ENCODE data around the gene SAP30BP. TPM values are rescaled to one million over a fixed set of nuclear protein-coding genes. Genes with fewer than 3 reads are reported as not detected.

Gene SAP30BP
- total RNA-seq, 1 experiment from 2014 or later, result 89.7 TPM

GRCh38 chr17:75643643-75644017, 23.5 kb upstream of the SAP30BP start:
- Histone ChIP-seq H2BK15ac (ENCODE audit: low read depth, low read length) (no peak overlapping the region), H2AFZ (ENCODE audit: low read length) (no peak overlapping the region), H4K5ac (ENCODE audit: insufficient read length, low read depth, low read length) (no peak overlapping the region), H3K79me1 (ENCODE audit: insufficient read depth, low read depth, low read length, poor library complexity, severe bottlenecking) (no peaks in the 10 kb centered on the region), H2BK20ac (ENCODE audit: low read depth, low read length, poor library complexity, severe bottlenecking) (no peak overlapping the region), H3K27me3 (ENCODE audit: insufficient read depth, low read length) (no peaks in the 10 kb centered on the region), H2BK12ac (ENCODE audit: insufficient read length, low read depth, low read length) (no peak overlapping the region), H4K20me1 (ENCODE audit: control insufficient read depth, insufficient read depth, insufficient read length) (no peaks in the 10 kb centered on the region), H2BK5ac (ENCODE audit: insufficient read length, low read length) (no peak overlapping the region), H3K18ac (ENCODE audit: insufficient read length, low read depth, low read length) (no peak overlapping the region), H3K4ac (ENCODE audit: low read depth, low read length) (no peak overlapping the region), H3K23me2 (ENCODE audit: insufficient read length, low read depth, low read length, poor library complexity, severe bottlenecking) (no peaks in the 10 kb centered on the region), H3K4me1 (ENCODE audit: insufficient read depth, low read length) (peaks cover 7% of the 10 kb centered on the region; the same call in 1 of the 2 replicates), H3T11ph (ENCODE audit: low read length) (no peak overlapping the region), H3K79me2 (ENCODE audit: insufficient read depth, low read length) (no peaks in the 10 kb centered on the region), H4K91ac (ENCODE audit: insufficient read length, low read depth, low read length) (no peak overlapping the region), H3K23ac (ENCODE audit: insufficient read length, low read depth, low read length) (no peak overlapping the region), H3K9me3 (ENCODE audit: control insufficient read depth, low read depth, low read length) (no peaks in the 10 kb centered on the region), H3K56ac (ENCODE audit: insufficient read length, low read depth, low read length) (no peak overlapping the region), H3K27ac (ENCODE audit: insufficient read length, low read depth, low read length) (no peak overlapping the region), H2BK120ac (ENCODE audit: low read depth, low read length, poor library complexity, severe bottlenecking) (no peak overlapping the region), H4K8ac (replicated peaks; ENCODE audit: insufficient read length, low read depth, low read length) (no peak overlapping the region), H3K4me2 (ENCODE audit: insufficient read depth, insufficient read length, low read length) (no peak overlapping the region), H3K9ac (ENCODE audit: extremely low read depth, insufficient read length, low read length) (no peak overlapping the region), H2AK5ac (ENCODE audit: insufficient read length, low read length) (no peak overlapping the region), H3K14ac (ENCODE audit: insufficient read depth, low read length) (no peak overlapping the region; the same call in 1 of the 2 replicates)
- TF ChIP-seq CTCF (conservative IDR thresholded peaks at IDR 0.05), result no peak
- Mint-ChIP-seq H3K4me3 (peak overlapping the region in 1 of 2 experiments; percentile 44; a peak in 1 of 5 replicates), H3K4me1 (peaks cover 29 to 34% of the 10 kb centered on the region in 2 experiments), H3K9me3 (no peaks in the 10 kb centered on the region), H3K36me3 (ENCODE audit: insufficient read depth in 1 of 3, low read depth in 3 of 3) (peaks cover 3 to 6% (median 4%) of the 10 kb centered on the region in 3 experiments; a peak in 3 of 7 replicates), H3K27ac (peak overlapping the region; percentile 89 to 91 (median 90); a peak in 4 of 7 replicates), H3K27me3 (ENCODE audit: low read depth) (no peaks in the 10 kb centered on the region)
- no CpG with 5 or more reads among the region's 7 CpGs for WGBS (ENCODE audit: extremely low coverage, insufficient read length, low lambda C conversion rate)
- DNase-seq, result no peak

All from H9 (cell line).